ENCODE measurements around the gene TRAF3. TPM values are rescaled to one million over a fixed set of nuclear protein-coding genes. Genes with fewer than 3 reads are reported as not detected.

Gene TRAF3
- total RNA-seq, 5 donors from 2014 or later (not counting 1 experiment from before 2014, with no cell fraction given) = 29.6 to 46.1 (median 35.7) TPM

GRCh38 chr14:102928412-102929240 is 151.4 kb downstream of the TRAF3 start:
- Histone ChIP-seq H3K4me1 (ENCODE audit: control insufficient read depth in 1 of 2, extremely low read depth in 1 of 2, insufficient read depth in 2 of 2, low read length in 2 of 2) (peaks cover 2 to 46% of the 10 kb centered on the region in 2 experiments), H3K36me3 (ENCODE audit: control insufficient read depth in 2 of 2, extremely low read depth in 1 of 2, insufficient read depth in 1 of 2, low read length in 1 of 2) (no peaks in the 10 kb centered on the region), H3K27ac (ENCODE audit: low read length) (no peak overlapping the region), H3K9me3 (no peaks in the 10 kb centered on the region), H3K27me3 (replicated peaks in 1 of 2; ENCODE audit: control insufficient read depth in 2 of 2, extremely low read depth in 1 of 2, insufficient read depth in 2 of 2, low read length in 1 of 2) (peaks cover 0 to 77% of the 10 kb centered on the region in 2 experiments), H3K4me3 (ENCODE audit: control insufficient read depth in 1 of 2, extremely low read depth in 1 of 2, low read length in 1 of 2) (peak overlapping the region; percentile 50 to 55)
- DNase-seq (peak; percentile 61 to 84 (median 76)), ATAC-seq (replicated peaks in 1 of 4) (peak; percentile 83 to 89 (median 86))
- CTCF ChIA-PET = no interaction called here
- Mint-ChIP-seq H3K27me3 (peaks cover 7 to 28% of the 10 kb centered on the region in 2 donors), H3K36me3 (no peaks in the 10 kb centered on the region), H3K9me3 (no peaks in the 10 kb centered on the region), H3K27ac (no peak overlapping the region), H3K4me3 (peak overlapping the region; percentile 70 to 74 (median 71)), H3K4me1 (peaks cover 11 to 25% (median 18%) of the 10 kb centered on the region in 3 donors)
- POLR2A ChIA-PET = no interaction called here
- WGBS (ENCODE audit: insufficient coverage) = 5% methylated on average over 91 of the region's 94 CpGs

DNA sequence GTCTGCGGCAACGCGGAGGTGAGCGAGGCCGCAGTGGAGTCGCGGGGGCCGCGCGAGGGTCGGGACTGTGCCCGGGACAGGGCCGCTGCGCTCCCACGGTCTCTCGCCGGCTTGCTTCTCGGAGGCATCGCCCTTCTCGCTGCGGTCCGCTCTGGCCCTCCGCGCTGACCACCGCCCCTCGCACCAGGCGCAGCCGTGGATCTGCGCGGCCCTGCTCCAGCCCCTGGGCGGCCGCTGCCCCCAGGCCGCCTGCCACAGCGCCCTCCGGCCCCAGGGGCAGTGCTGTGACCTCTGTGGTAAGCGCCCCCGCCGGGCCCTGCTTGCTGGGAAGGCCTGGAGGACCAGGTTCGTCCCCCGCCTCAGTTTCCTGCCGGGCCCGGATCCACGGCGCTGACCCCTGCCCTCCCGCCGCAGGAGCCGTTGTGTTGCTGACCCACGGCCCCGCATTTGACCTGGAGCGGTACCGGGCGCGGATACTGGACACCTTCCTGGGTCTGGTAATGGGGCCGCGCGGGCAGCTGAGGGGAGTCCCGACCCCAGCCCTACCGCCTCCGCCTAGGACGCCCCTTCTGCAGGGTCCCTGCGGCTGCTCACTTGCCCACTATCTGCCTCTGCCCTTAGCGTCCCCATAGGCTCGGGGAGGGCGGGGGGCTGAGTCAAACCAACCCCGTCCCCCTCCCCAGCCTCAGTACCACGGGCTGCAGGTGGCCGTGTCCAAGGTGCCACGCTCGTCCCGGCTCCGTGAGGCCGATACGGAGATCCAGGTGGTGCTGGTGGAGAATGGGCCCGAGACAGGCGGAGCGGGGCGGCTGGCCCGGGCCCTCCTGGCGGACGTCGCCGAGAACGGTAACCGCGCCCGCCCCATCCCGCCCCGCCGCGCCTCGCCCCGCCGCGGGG is 152.2 kb downstream of the TRAF3 start:
- H3K4me3 Mint-ChIP-seq = peak overlapping the region; percentile 28 to 70 (median 49)
- H3K4me3 ChIP-seq (ENCODE audit: control insufficient read depth in 1 of 2, extremely low read depth in 1 of 2, low read length in 1 of 2) = peak overlapping the region; percentile 27 to 55
- ATAC-seq (replicated peaks in 1 of 4) = peak in 1 of 4 experiments; percentile 6

DNA sequence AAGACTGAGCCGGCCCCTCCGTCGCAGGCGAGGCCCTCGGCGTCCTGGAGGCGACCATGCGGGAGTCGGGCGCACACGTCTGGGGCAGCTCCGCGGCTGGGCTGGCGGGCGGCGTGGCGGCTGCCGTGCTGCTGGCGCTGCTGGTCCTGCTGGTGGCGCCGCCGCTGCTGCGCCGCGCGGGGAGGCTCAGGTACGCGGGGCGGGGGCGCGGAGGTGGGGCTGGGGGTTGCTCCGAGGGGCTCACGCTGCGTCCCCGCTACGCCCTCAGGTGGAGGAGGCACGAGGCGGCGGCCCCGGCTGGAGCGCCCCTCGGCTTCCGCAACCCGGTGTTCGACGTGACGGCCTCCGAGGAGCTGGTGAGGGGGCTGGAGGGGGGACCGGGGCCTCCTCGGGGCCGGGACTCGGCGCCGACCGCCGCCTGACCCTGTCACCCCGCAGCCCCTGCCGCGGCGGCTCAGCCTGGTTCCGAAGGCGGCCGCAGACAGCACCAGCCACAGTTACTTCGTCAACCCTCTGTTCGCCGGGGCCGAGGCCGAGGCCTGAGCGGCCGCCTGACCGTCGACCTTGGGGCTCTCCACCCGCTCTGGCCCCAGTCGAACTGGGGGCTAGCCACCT is 153.0 kb downstream of the TRAF3 start:
- DNase-seq (peak in 2 of 35 experiments; percentile 22 to 30), ATAC-seq (replicated peaks in 1 of 4) (no peak)
- Mint-ChIP-seq H3K4me3 (peak overlapping the region in 1 of 3 donors; percentile 53), H3K4me1 (peaks cover 5 to 18% (median 7%) of the 10 kb centered on the region in 3 donors), H3K27ac (no peak overlapping the region), H3K9me3 (no peaks in the 10 kb centered on the region), H3K36me3 (no peaks in the 10 kb centered on the region), H3K27me3 (peaks cover 7 to 22% of the 10 kb centered on the region in 2 donors)
- no peaks in the 10 kb centered on the region for H3K36me3 ChIP-seq (ENCODE audit: control insufficient read depth in 2 of 2, extremely low read depth in 1 of 2, insufficient read depth in 1 of 2, low read length in 1 of 2)
- ChIA-PET CTCF (no interaction called here), POLR2A (no interaction called here)
- H3K27me3 ChIP-seq (replicated peaks in 1 of 2; ENCODE audit: control insufficient read depth in 2 of 2, extremely low read depth in 1 of 2, insufficient read depth in 2 of 2, low read length in 1 of 2) = peaks cover 0 to 61% of the 10 kb centered on the region in 2 experiments
- peaks cover 2 to 33% of the 10 kb centered on the region in 2 experiments for H3K4me1 ChIP-seq (ENCODE audit: control insufficient read depth in 1 of 2, extremely low read depth in 1 of 2, insufficient read depth in 2 of 2, low read length in 2 of 2)
- H3K9me3 ChIP-seq = no peaks in the 10 kb centered on the region
- no peak overlapping the region for H3K27ac ChIP-seq (ENCODE audit: low read length)
- no peak overlapping the region for H3K4me3 ChIP-seq (ENCODE audit: control insufficient read depth in 1 of 2, extremely low read depth in 1 of 2, low read length in 1 of 2)
- 16% methylated on average over 62 of the region's 74 CpGs for WGBS (ENCODE audit: insufficient coverage)

More for the DNA sequence above, 152.2 kb downstream of the TRAF3 start:
- Mint-ChIP-seq H3K27ac (no peak overlapping the region), H3K27me3 (peaks cover 7 to 23% of the 10 kb centered on the region in 2 donors), H3K36me3 (no peaks in the 10 kb centered on the region), H3K9me3 (no peaks in the 10 kb centered on the region), H3K4me1 (peaks cover 6 to 18% (median 11%) of the 10 kb centered on the region in 3 donors)
- H3K36me3 ChIP-seq (ENCODE audit: control insufficient read depth in 2 of 2, extremely low read depth in 1 of 2, insufficient read depth in 1 of 2, low read length in 1 of 2) = no peaks in the 10 kb centered on the region
- ChIA-PET POLR2A (no interaction called here), CTCF (no interaction called here)
- H3K9me3 ChIP-seq = no peaks in the 10 kb centered on the region
- H3K27ac ChIP-seq (ENCODE audit: low read length) = no peak overlapping the region
- H3K27me3 ChIP-seq (replicated peaks in 1 of 2; ENCODE audit: control insufficient read depth in 2 of 2, extremely low read depth in 1 of 2, insufficient read depth in 2 of 2, low read length in 1 of 2) = peaks cover 0 to 68% of the 10 kb centered on the region in 2 experiments
- H3K4me1 ChIP-seq (ENCODE audit: control insufficient read depth in 1 of 2, extremely low read depth in 1 of 2, insufficient read depth in 2 of 2, low read length in 2 of 2) = peaks cover 2 to 38% of the 10 kb centered on the region in 2 experiments
- no peak for DNase-seq
- 10% methylated on average over 84 of the region's 94 CpGs for WGBS (ENCODE audit: insufficient coverage)

GRCh38 chr14:102930753-102931579 is 153.7 kb downstream of the TRAF3 start:
- Histone ChIP-seq H3K4me1 (ENCODE audit: control insufficient read depth in 1 of 2, extremely low read depth in 1 of 2, insufficient read depth in 2 of 2, low read length in 2 of 2) (peaks cover 2 to 33% of the 10 kb centered on the region in 2 experiments), H3K27ac (ENCODE audit: low read length) (no peak overlapping the region), H3K9me3 (no peaks in the 10 kb centered on the region), H3K4me3 (ENCODE audit: control insufficient read depth in 1 of 2, extremely low read depth in 1 of 2, low read length in 1 of 2) (no peak overlapping the region), H3K27me3 (replicated peaks in 1 of 2; ENCODE audit: control insufficient read depth in 2 of 2, extremely low read depth in 1 of 2, insufficient read depth in 2 of 2, low read length in 1 of 2) (peaks cover 0 to 54% of the 10 kb centered on the region in 2 experiments), H3K36me3 (ENCODE audit: control insufficient read depth in 2 of 2, extremely low read depth in 1 of 2, insufficient read depth in 1 of 2, low read length in 1 of 2) (no peaks in the 10 kb centered on the region)
- no peak overlapping the region for H3K27ac Mint-ChIP-seq
- H3K9me3 Mint-ChIP-seq = no peaks in the 10 kb centered on the region
- no peak for ATAC-seq (replicated peaks in 1 of 4)
- H3K4me3 Mint-ChIP-seq = peak overlapping the region in 2 of 3 donors; percentile 21 to 37
- WGBS (ENCODE audit: insufficient coverage) = 82% methylated on average over 32 of the region's 34 CpGs
- ChIA-PET CTCF (no interaction called here), POLR2A (no interaction called here)
- no peak for DNase-seq
- H3K36me3 Mint-ChIP-seq = no peaks in the 10 kb centered on the region
- peaks cover 5 to 16% (median 5%) of the 10 kb centered on the region in 3 donors for H3K4me1 Mint-ChIP-seq
- peaks cover 2 to 17% of the 10 kb centered on the region in 2 donors for H3K27me3 Mint-ChIP-seq

DNA sequence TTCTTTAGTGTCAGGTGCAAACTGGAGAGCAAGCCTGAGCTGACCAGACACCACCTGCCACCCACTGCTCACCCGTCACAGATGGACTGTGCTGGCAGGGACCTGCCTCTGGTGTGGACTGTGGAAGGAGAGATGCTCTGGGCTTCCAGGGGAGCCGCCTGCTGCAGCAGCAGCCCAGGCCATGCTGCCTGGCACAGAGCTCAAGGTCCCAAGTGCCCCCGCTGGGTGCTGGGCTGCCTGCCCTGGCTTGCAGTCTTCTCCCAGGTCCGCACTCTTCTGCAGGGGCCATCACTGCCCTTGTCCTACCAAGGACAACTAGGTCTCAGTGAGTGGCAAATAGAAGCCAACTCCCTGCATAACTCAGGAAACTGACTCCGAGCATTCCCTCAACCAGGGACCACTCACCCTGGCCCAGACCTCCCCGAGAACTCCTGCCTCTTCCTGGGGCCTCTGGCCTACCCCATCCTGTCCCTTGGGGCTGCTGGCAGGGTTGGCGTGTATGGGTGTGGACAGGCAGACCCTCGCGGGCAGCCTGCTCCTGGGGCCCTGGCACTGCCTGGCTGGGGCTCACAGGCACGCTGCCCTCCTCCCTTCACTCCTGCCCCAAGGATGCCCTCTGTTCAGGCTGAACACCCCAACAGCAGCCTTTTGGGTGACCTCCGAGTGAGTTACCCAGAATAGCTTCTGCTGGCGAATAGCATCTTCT is 154.5 kb downstream of the TRAF3 start:
- H3K4me1 ChIP-seq (ENCODE audit: control insufficient read depth in 1 of 2, extremely low read depth in 1 of 2, insufficient read depth in 2 of 2, low read length in 2 of 2) = peaks cover 2 to 33% of the 10 kb centered on the region in 2 experiments
- no peak for DNase-seq
- no peaks in the 10 kb centered on the region for H3K36me3 ChIP-seq (ENCODE audit: control insufficient read depth in 2 of 2, extremely low read depth in 1 of 2, insufficient read depth in 1 of 2, low read length in 1 of 2)
- CTCF ChIA-PET = no interaction called here
- H3K36me3 Mint-ChIP-seq = no peaks in the 10 kb centered on the region
- no peak overlapping the region for H3K27ac ChIP-seq (ENCODE audit: low read length)
- H3K9me3 Mint-ChIP-seq = no peaks in the 10 kb centered on the region
- H3K9me3 ChIP-seq = no peaks in the 10 kb centered on the region
- POLR2A ChIA-PET = no interaction called here
- peaks cover 0 to 47% of the 10 kb centered on the region in 2 experiments for H3K27me3 ChIP-seq (replicated peaks in 1 of 2; ENCODE audit: control insufficient read depth in 2 of 2, extremely low read depth in 1 of 2, insufficient read depth in 2 of 2, low read length in 1 of 2)
- ATAC-seq (replicated peaks in 1 of 4) = no peak
- peaks cover 3 to 13% (median 5%) of the 10 kb centered on the region in 3 donors for H3K4me1 Mint-ChIP-seq
- peak overlapping the region in 1 of 3 donors; percentile 37 for H3K4me3 Mint-ChIP-seq
- H3K27me3 Mint-ChIP-seq = peaks cover 0 to 13% of the 10 kb centered on the region in 2 donors
- 89% methylated on average over 9 of the region's 12 CpGs for WGBS (ENCODE audit: insufficient coverage)
- H3K27ac Mint-ChIP-seq = no peak overlapping the region
- no peak overlapping the region for H3K4me3 ChIP-seq (ENCODE audit: control insufficient read depth in 1 of 2, extremely low read depth in 1 of 2, low read length in 1 of 2)
